ENCODE data around the gene RBMS3.

The RBMS3 gene

GRCh38 chr3:29475305-29475840 is 194.5 kb downstream of the RBMS3 start:
- TF ChIP-seq CTCF (IDR thresholded peaks at IDR 0.05; ENCODE audit: borderline replicate concordance, control extremely low read depth, extremely low read depth, insufficient read depth, missing control alignments): no peak
- DNase-seq (ENCODE audit: low spot score): no peak
- in situ Hi-C loops (cut with MboI; ENCODE audit: low sequenced_read_pairs, unreplicated experiment): no loop called here

GRCh38 chr3:29475854-29476253 is 195.0 kb downstream of the RBMS3 start:
- in situ Hi-C loops (cut with MboI; ENCODE audit: low sequenced_read_pairs, unreplicated experiment): no loop called here
- no peak for TF ChIP-seq CTCF (IDR thresholded peaks at IDR 0.05; ENCODE audit: borderline replicate concordance, control extremely low read depth, extremely low read depth, insufficient read depth, missing control alignments)
- no peak for DNase-seq (ENCODE audit: low spot score)

- no peak for TF ChIP-seq CTCF (IDR thresholded peaks at IDR 0.05; ENCODE audit: borderline replicate concordance, control extremely low read depth, extremely low read depth, insufficient read depth, missing control alignments)
- no peak for DNase-seq (ENCODE audit: low spot score)
- in situ Hi-C loops (cut with MboI; ENCODE audit: low sequenced_read_pairs, unreplicated experiment): no loop called here
These were observed 197.7 kb downstream of the RBMS3 start for GRCh38 chr3:29478611-29479010.

- in situ Hi-C loops (cut with MboI; ENCODE audit: low sequenced_read_pairs, unreplicated experiment): no loop called here
- no peak for TF ChIP-seq CTCF (IDR thresholded peaks at IDR 0.05; ENCODE audit: borderline replicate concordance, control extremely low read depth, extremely low read depth, insufficient read depth, missing control alignments)
- DNase-seq (ENCODE audit: low spot score): no peak
These were observed 200.4 kb downstream of the RBMS3 start for GRCh38 chr3:29481249-29481648.

GRCh38 chr3:29481969-29482767 is 201.3 kb downstream of the RBMS3 start:
- TF ChIP-seq CTCF (IDR thresholded peaks at IDR 0.05; ENCODE audit: borderline replicate concordance, control extremely low read depth, extremely low read depth, insufficient read depth, missing control alignments): no peak
- DNase-seq (ENCODE audit: low spot score): no peak
- in situ Hi-C loops (cut with MboI; ENCODE audit: low sequenced_read_pairs, unreplicated experiment): no loop called here

GRCh38 chr3:29484633-29485032 is 203.8 kb downstream of the RBMS3 start:
- in situ Hi-C loops (cut with MboI; ENCODE audit: low sequenced_read_pairs, unreplicated experiment): no loop called here
- no peak for TF ChIP-seq CTCF (IDR thresholded peaks at IDR 0.05; ENCODE audit: borderline replicate concordance, control extremely low read depth, extremely low read depth, insufficient read depth, missing control alignments)
- DNase-seq (ENCODE audit: low spot score): no peak
